Panc1 (cell line): Measurements from ENCODE around the gene BLTP2. TPM values are rescaled to one million over a fixed set of nuclear protein-coding genes. Genes with fewer than 3 reads are reported as not detected.

Experiments used
- ATAC-seq: fragments of 200-7000 bp; cut with Tn5 transposase; 2 replicates; pipeline ENCODE4 v1.9.1; 2020; ENCODE audit warnings: mild to moderate bottlenecking, moderate library complexity
- BruUV-seq: library from RNA; stranded (reverse); fragments of 400-500 nt; replicated peaks from 2 replicates; lab custom pipeline; 2021; lab: Mats Ljungman, UMichigan
- CTCF ChIA-PET: fragments of 300-600 bp; sonication (Branson Sonifier 250); formaldehyde crosslinking; loops from one replicate; lab custom pipeline; 2022; ENCODE audit warnings: antibody characterized with exemption; lab: Charles Lee
- POLR2A ChIA-PET: fragments of 300-600 bp; sonication (Branson Sonifier 250); formaldehyde crosslinking; loops from one replicate; lab custom pipeline; 2022; ENCODE audit warnings: antibody characterized with exemption; lab: Charles Lee
- DNase-seq: peaks from one replicate; pipeline ENCODE4 v3.0.0-alpha.2; 2010; ENCODE audit warnings: low read depth, low spot score
- H3K27ac ChIP-seq: 2 replicates; pipeline ENCODE4 v1.5.1; 2011; ENCODE audit warnings: mild to moderate bottlenecking, low read length, inconsistent platforms
- H3K27me3 ChIP-seq: fragments of 200-500 bp; sonication (Bioruptor generic); 2 replicates; pipeline ENCODE4 v1.6.0; 2014; ENCODE audit warnings: low read length, inconsistent platforms; ENCODE audit not compliant: control insufficient read depth, insufficient read depth
- H3K36me3 ChIP-seq: fragments of 200-500 bp; sonication (Bioruptor generic); 2 replicates; pipeline ENCODE4 v1.5.1; 2014; ENCODE audit warnings: inconsistent platforms, mild to moderate bottlenecking, low read length, moderate library complexity; ENCODE audit not compliant: control insufficient read depth, insufficient read depth
- H3K4me1 ChIP-seq: 2 replicates; pipeline ENCODE4 v1.5.1; 2011; ENCODE audit warnings: inconsistent platforms, mild to moderate bottlenecking, low read length, moderate library complexity; ENCODE audit not compliant: control insufficient read depth, insufficient read depth
- H3K4me3 ChIP-seq, 2 experiments: 2 replicates each; pipeline ENCODE4 v1.5.1; 2011 to 2012; ENCODE audit warnings: low read depth in 2 of 2, low read length in 2 of 2, mild to moderate bottlenecking in 2 of 2, inconsistent platforms in 1 of 2, moderate library complexity in 1 of 2
- H3K9me3 ChIP-seq: fragments of 200-500 bp; sonication (Bioruptor generic); 2 replicates; pipeline ENCODE4 v1.5.1; 2014; ENCODE audit warnings: low read depth, mild to moderate bottlenecking, inconsistent platforms, low read length, moderate library complexity; ENCODE audit not compliant: control insufficient read depth, insufficient read depth
- POLR2AphosphoS5 ChIP-seq: IDR thresholded peaks from 2 replicates; pipeline ENCODE4 v1.6.1; 2012; ENCODE audit warnings: mild to moderate bottlenecking, low read depth, low read length, moderate library complexity
- SIN3A ChIP-seq: IDR thresholded peaks from 2 replicates; pipeline ENCODE4 v1.6.1; 2012; ENCODE audit warnings: low read depth, mild to moderate bottlenecking, low read length, moderate library complexity, borderline replicate concordance; ENCODE audit not compliant: insufficient read depth
- TCF7L2 ChIP-seq: IDR thresholded peaks from 2 replicates; pipeline ENCODE4 v1.6.1; 2011; ENCODE audit warnings: mild to moderate bottlenecking, low read depth, low read length, inconsistent platforms
- in situ Hi-C: cut with HindIII; loops from 2 replicates; pipeline ENCODE4 v1.10.0; 2016; ENCODE audit warnings: low sequenced_read_pairs, low pct_unique_long_range_greater_than_20kb
- intact Hi-C: fragments of 100-400 bp; cut with micrococcal nuclease; formaldehyde crosslinking; loops from one replicate; pipeline ENCODE4 v1.10.0; 2022; ENCODE audit not compliant: unreplicated experiment
- total RNA-seq: library from RNA; stranded (reverse); gene quantifications from one replicate; pipeline ENCODE4 v1.2.1, GENCODE V29; 2021; ENCODE audit not compliant: unreplicated experiment
- TF ChIP-seq, protein P1 (sequence below), 2 experiments: IDR thresholded peaks; 2 replicates each; pipeline ENCODE4 v1.6.1; 2011 to 2012; ENCODE audit warnings: low read depth in 2 of 2, control low read depth in 1 of 2, low read length in 1 of 2, mild to moderate bottlenecking in 1 of 2, moderate library complexity in 1 of 2; ENCODE audit not compliant: insufficient read depth in 1 of 2
- TF ChIP-seq, protein P2 (sequence below): fragments of 450-650 bp; IDR thresholded peaks from 2 replicates; pipeline ENCODE4 v1.5.1; 2017; ENCODE audit warnings: mild to moderate bottlenecking

The BLTP2 gene
- total RNA-seq, 1 experiment from 2014 or later: 271 TPM

- no peak for ATAC-seq
These were observed 10.6 kb downstream of the BLTP2 start for GRCh38 chr17:28634206-28634865.

DNA sequence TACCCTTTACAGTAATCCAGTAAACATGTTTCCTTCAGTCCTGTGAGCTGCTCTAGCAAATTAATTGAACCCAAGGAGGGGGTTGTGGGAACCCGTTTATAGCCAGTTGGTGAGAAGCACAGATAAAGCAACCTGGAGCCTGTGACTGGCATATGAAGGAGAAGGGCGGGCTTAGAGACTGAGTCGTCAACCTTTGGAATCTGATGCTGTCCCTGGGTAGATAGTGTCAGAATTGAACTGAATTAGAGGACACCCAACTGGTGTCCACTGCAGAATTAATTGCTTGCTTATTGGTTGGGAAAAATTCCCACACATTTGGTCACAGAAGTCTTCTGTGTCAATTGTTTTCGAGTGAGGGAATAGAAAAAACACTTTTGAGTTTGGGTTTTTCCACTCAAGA, 18.1 kb downstream of the BLTP2 start:
- ATAC-seq: no peak
- no peak overlapping the region for H3K27ac ChIP-seq
- no peaks in the 10 kb centered on the region for H3K9me3 ChIP-seq
- no peaks in the 10 kb centered on the region for H3K27me3 ChIP-seq
- in situ Hi-C loops (no loop called here), intact Hi-C loops (no loop called here)
- TSS peak; percentile 30 for BruUV-seq
- TF ChIP-seq TCF7L2 (no peak), POLR2AphosphoS5 (no peak), SIN3A (no peak)
- TF ChIP-seq, protein P1, sequence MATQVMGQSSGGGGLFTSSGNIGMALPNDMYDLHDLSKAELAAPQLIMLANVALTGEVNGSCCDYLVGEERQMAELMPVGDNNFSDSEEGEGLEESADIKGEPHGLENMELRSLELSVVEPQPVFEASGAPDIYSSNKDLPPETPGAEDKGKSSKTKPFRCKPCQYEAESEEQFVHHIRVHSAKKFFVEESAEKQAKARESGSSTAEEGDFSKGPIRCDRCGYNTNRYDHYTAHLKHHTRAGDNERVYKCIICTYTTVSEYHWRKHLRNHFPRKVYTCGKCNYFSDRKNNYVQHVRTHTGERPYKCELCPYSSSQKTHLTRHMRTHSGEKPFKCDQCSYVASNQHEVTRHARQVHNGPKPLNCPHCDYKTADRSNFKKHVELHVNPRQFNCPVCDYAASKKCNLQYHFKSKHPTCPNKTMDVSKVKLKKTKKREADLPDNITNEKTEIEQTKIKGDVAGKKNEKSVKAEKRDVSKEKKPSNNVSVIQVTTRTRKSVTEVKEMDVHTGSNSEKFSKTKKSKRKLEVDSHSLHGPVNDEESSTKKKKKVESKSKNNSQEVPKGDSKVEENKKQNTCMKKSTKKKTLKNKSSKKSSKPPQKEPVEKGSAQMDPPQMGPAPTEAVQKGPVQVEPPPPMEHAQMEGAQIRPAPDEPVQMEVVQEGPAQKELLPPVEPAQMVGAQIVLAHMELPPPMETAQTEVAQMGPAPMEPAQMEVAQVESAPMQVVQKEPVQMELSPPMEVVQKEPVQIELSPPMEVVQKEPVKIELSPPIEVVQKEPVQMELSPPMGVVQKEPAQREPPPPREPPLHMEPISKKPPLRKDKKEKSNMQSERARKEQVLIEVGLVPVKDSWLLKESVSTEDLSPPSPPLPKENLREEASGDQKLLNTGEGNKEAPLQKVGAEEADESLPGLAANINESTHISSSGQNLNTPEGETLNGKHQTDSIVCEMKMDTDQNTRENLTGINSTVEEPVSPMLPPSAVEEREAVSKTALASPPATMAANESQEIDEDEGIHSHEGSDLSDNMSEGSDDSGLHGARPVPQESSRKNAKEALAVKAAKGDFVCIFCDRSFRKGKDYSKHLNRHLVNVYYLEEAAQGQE (IDR thresholded peaks at IDR 0.05; ENCODE audit: insufficient read depth in 1 of 2, low read depth in 2 of 2, low read length in 1 of 2): no peak
- TF ChIP-seq, protein P2, sequence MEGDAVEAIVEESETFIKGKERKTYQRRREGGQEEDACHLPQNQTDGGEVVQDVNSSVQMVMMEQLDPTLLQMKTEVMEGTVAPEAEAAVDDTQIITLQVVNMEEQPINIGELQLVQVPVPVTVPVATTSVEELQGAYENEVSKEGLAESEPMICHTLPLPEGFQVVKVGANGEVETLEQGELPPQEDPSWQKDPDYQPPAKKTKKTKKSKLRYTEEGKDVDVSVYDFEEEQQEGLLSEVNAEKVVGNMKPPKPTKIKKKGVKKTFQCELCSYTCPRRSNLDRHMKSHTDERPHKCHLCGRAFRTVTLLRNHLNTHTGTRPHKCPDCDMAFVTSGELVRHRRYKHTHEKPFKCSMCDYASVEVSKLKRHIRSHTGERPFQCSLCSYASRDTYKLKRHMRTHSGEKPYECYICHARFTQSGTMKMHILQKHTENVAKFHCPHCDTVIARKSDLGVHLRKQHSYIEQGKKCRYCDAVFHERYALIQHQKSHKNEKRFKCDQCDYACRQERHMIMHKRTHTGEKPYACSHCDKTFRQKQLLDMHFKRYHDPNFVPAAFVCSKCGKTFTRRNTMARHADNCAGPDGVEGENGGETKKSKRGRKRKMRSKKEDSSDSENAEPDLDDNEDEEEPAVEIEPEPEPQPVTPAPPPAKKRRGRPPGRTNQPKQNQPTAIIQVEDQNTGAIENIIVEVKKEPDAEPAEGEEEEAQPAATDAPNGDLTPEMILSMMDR: no peak
- peaks cover 36% of the 10 kb centered on the region for H3K36me3 ChIP-seq
- H3K4me1 ChIP-seq: no peaks in the 10 kb centered on the region
- no peak for DNase-seq
- CTCF ChIA-PET: no interaction called here
- POLR2A ChIA-PET: no interaction called here
- H3K4me3 ChIP-seq: no peak overlapping the region

More at GRCh38 chr17:28634206-28634865, 10.6 kb downstream of the BLTP2 start:
- ChIA-PET POLR2A (interaction anchor here (0.6 kb wide), 1 partner anchor 176 kb away, joined by 3 read pairs; no protein-coding TSS in a partner anchor), CTCF (no interaction called here)
- H3K27me3 ChIP-seq: no peaks in the 10 kb centered on the region
- no peak for DNase-seq
- intact Hi-C loops (no loop called here), in situ Hi-C loops (no loop called here)
- H3K27ac ChIP-seq: no peak overlapping the region
- H3K36me3 ChIP-seq: peaks cover 62% of the 10 kb centered on the region
- TF ChIP-seq SIN3A (no peak), TCF7L2 (no peak), POLR2AphosphoS5 (no peak)
- TF ChIP-seq, protein P2: no peak
- TF ChIP-seq, protein P1 (IDR thresholded peaks at IDR 0.05; ENCODE audit: insufficient read depth in 1 of 2, low read depth in 2 of 2, low read length in 1 of 2): no peak
- no peaks in the 10 kb centered on the region for H3K4me1 ChIP-seq
- no peak overlapping the region for H3K4me3 ChIP-seq
- BruUV-seq: TSS peak; percentile 29
- no peaks in the 10 kb centered on the region for H3K9me3 ChIP-seq
